GM12878 (cell line): ENCODE data around the gene PHF21B. TPM values are rescaled to one million over a fixed set of nuclear protein-coding genes. Genes with fewer than 3 reads are reported as not detected.

Experiments
- BACH1 ChIP-seq: fragments of 450-650 bp; IDR thresholded peaks from 2 replicates; pipeline ENCODE4 v1.6.1; 2017; ENCODE audit warnings: mild to moderate bottlenecking, borderline replicate concordance
- BMI1 ChIP-seq: fragments of 450-650 bp; IDR thresholded peaks from 2 replicates; pipeline ENCODE4 v1.6.1; 2016; ENCODE audit warnings: mild to moderate bottlenecking, moderate library complexity, borderline replicate concordance
- HCFC1 ChIP-seq: fragments of 150-350 bp; IDR thresholded peaks from 2 replicates; pipeline ENCODE4 v1.6.1; 2014; ENCODE audit warnings: low read length
- HDAC2 ChIP-seq: fragments of 200-600 bp; sonication (generic); IDR thresholded peaks from 2 replicates; pipeline ENCODE4 v1.6.1; 2017
- MYC ChIP-seq: IDR thresholded peaks from 2 replicates; pipeline ENCODE4 v1.6.1; 2011; ENCODE audit warnings: mild to moderate bottlenecking, low read length, moderate library complexity, inconsistent platforms; ENCODE audit not compliant: insufficient read depth, insufficient replicate concordance, insufficient read length, severe bottlenecking
- NFYB ChIP-seq: IDR thresholded peaks from 2 replicates; pipeline ENCODE4 v1.6.1; 2011; ENCODE audit warnings: low read depth, mild to moderate bottlenecking, low read length, improper control_type of control experiment, moderate library complexity; ENCODE audit not compliant: insufficient read depth
- RAD21 ChIP-seq: IDR thresholded peaks from 2 replicates; pipeline ENCODE4 v1.6.1; 2011; ENCODE audit warnings: mild to moderate bottlenecking, low read depth, low read length, moderate library complexity; ENCODE audit not compliant: insufficient read depth
- RELA ChIP-seq: fragments of 450-650 bp; IDR thresholded peaks from 2 replicates; pipeline ENCODE4 v1.8.0; 2014; ENCODE audit warnings: borderline replicate concordance; ENCODE audit not compliant: partially characterized antibody
- TBL1XR1 ChIP-seq: IDR thresholded peaks from 2 replicates; pipeline ENCODE4 v1.6.1; 2012; ENCODE audit warnings: low read depth, low read length, improper control_type of control experiment
- YBX1 ChIP-seq: fragments of 450-650 bp; IDR thresholded peaks from 2 replicates; pipeline ENCODE4 v1.6.1; 2016; ENCODE audit warnings: antibody characterized with exemption
- polyA plus RNA-seq, 11 experiments: library from polyadenylated mRNA; depleted of rRNA in 4 of 11; unstranded in 6 of 11; stranded (reverse) in 5 of 11; fragments of >200 nt; fragmentation: Nextera tagmentation in 4 of 11; fragmentation: Illumina TruSeq in 1 of 11; extraction: Ambion mirVana in 4 of 11; extraction: Trizol in 1 of 11; gene quantifications; 1 replicate in 1 of 11; 2 replicates in 10 of 11; pipeline versions ENCODE4 v1.2.1 to v1.2.3, GENCODE V29; 2011 to 2016; ENCODE audit warnings: inconsistent platforms in 2 of 11, missing spikeins in 2 of 11, low read depth in 1 of 11
- total RNA-seq, 4 experiments: library from RNA; depleted of rRNA in 3 of 4; stranded (reverse); fragments of >200 nt in 3 of 4; fragmentation: Illumina TruSeq in 1 of 4; extraction: Trizol in 1 of 4; gene quantifications; 2 replicates each; pipeline versions ENCODE4 v1.2.1 to v1.2.3, GENCODE V29; 2013 to 2021
- TF ChIP-seq, protein P1 (sequence below): fragments of 150-350 bp; IDR thresholded peaks from 2 replicates; pipeline ENCODE4 v1.6.1; 2014; ENCODE audit warnings: mild to moderate bottlenecking, low read depth, low read length
- TF ChIP-seq, protein P2 (sequence below): IDR thresholded peaks from 2 replicates; pipeline ENCODE4 v1.6.1; 2012; ENCODE audit warnings: low read depth, low read length, improper control_type of control experiment
- TF ChIP-seq, protein P3 (sequence below): fragments of 450-650 bp; IDR thresholded peaks from 2 replicates; pipeline ENCODE4 v1.6.1; 2017; ENCODE audit warnings: mild to moderate bottlenecking, moderate library complexity
- TF ChIP-seq, protein P4 (sequence below): fragments of 450-650 bp; IDR thresholded peaks from 2 replicates; pipeline ENCODE4 v1.6.1; 2016; ENCODE audit warnings: mild to moderate bottlenecking
- TF ChIP-seq, protein P5 (sequence below): fragments of 450-650 bp; IDR thresholded peaks from 2 replicates; pipeline ENCODE4 v1.6.1; 2017; ENCODE audit warnings: mild to moderate bottlenecking, low read depth, inconsistent platforms; ENCODE audit not compliant: poor library complexity, severe bottlenecking

PHF21B gene
- total and polyA plus RNA-seq, 10 of the 15 experiments (the other 5 are each of a cell fraction or from before 2014, with no cell fraction given): 0.03 to 0.35 TPM; not detected in 8

DNA sequence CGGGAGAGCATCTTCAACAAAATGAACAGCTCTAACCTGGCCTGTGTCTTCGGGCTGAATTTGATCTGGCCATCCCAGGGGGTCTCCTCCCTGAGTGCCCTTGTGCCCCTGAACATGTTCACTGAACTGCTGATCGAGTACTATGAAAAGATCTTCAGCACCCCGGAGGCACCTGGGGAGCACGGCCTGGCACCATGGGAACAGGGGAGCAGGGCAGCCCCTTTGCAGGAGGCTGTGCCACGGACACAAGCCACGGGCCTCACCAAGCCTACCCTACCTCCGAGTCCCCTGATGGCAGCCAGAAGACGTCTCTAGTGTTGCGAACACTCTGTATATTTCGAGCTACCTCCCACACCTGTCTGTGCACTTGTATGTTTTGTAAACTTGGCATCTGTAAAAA is 147.5 kb downstream of the PHF21B start (continued):
- TF ChIP-seq, protein P1, sequence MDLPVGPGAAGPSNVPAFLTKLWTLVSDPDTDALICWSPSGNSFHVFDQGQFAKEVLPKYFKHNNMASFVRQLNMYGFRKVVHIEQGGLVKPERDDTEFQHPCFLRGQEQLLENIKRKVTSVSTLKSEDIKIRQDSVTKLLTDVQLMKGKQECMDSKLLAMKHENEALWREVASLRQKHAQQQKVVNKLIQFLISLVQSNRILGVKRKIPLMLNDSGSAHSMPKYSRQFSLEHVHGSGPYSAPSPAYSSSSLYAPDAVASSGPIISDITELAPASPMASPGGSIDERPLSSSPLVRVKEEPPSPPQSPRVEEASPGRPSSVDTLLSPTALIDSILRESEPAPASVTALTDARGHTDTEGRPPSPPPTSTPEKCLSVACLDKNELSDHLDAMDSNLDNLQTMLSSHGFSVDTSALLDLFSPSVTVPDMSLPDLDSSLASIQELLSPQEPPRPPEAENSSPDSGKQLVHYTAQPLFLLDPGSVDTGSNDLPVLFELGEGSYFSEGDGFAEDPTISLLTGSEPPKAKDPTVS: no peak
- TF ChIP-seq TBL1XR1 (no peak), HDAC2 (no peak), MYC (no peak), BMI1 (no peak), BACH1 (no peak), YBX1 (no peak), HCFC1 (no peak), RAD21 (no peak), NFYB (no peak), RELA (no peak)
- TF ChIP-seq, protein P2, sequence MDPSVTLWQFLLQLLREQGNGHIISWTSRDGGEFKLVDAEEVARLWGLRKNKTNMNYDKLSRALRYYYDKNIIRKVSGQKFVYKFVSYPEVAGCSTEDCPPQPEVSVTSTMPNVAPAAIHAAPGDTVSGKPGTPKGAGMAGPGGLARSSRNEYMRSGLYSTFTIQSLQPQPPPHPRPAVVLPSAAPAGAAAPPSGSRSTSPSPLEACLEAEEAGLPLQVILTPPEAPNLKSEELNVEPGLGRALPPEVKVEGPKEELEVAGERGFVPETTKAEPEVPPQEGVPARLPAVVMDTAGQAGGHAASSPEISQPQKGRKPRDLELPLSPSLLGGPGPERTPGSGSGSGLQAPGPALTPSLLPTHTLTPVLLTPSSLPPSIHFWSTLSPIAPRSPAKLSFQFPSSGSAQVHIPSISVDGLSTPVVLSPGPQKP: no peak
- TF ChIP-seq, protein P3, sequence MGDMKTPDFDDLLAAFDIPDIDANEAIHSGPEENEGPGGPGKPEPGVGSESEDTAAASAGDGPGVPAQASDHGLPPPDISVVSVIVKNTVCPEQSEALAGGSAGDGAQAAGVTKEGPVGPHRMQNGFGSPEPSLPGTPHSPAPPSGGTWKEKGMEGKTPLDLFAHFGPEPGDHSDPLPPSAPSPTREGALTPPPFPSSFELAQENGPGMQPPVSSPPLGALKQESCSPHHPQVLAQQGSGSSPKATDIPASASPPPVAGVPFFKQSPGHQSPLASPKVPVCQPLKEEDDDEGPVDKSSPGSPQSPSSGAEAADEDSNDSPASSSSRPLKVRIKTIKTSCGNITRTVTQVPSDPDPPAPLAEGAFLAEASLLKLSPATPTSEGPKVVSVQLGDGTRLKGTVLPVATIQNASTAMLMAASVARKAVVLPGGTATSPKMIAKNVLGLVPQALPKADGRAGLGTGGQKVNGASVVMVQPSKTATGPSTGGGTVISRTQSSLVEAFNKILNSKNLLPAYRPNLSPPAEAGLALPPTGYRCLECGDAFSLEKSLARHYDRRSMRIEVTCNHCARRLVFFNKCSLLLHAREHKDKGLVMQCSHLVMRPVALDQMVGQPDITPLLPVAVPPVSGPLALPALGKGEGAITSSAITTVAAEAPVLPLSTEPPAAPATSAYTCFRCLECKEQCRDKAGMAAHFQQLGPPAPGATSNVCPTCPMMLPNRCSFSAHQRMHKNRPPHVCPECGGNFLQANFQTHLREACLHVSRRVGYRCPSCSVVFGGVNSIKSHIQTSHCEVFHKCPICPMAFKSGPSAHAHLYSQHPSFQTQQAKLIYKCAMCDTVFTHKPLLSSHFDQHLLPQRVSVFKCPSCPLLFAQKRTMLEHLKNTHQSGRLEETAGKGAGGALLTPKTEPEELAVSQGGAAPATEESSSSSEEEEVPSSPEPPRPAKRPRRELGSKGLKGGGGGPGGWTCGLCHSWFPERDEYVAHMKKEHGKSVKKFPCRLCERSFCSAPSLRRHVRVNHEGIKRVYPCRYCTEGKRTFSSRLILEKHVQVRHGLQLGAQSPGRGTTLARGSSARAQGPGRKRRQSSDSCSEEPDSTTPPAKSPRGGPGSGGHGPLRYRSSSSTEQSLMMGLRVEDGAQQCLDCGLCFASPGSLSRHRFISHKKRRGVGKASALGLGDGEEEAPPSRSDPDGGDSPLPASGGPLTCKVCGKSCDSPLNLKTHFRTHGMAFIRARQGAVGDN: no peak
- TF ChIP-seq, protein P4, sequence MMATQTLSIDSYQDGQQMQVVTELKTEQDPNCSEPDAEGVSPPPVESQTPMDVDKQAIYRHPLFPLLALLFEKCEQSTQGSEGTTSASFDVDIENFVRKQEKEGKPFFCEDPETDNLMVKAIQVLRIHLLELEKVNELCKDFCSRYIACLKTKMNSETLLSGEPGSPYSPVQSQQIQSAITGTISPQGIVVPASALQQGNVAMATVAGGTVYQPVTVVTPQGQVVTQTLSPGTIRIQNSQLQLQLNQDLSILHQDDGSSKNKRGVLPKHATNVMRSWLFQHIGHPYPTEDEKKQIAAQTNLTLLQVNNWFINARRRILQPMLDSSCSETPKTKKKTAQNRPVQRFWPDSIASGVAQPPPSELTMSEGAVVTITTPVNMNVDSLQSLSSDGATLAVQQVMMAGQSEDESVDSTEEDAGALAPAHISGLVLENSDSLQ: no peak
- TF ChIP-seq, protein P5, sequence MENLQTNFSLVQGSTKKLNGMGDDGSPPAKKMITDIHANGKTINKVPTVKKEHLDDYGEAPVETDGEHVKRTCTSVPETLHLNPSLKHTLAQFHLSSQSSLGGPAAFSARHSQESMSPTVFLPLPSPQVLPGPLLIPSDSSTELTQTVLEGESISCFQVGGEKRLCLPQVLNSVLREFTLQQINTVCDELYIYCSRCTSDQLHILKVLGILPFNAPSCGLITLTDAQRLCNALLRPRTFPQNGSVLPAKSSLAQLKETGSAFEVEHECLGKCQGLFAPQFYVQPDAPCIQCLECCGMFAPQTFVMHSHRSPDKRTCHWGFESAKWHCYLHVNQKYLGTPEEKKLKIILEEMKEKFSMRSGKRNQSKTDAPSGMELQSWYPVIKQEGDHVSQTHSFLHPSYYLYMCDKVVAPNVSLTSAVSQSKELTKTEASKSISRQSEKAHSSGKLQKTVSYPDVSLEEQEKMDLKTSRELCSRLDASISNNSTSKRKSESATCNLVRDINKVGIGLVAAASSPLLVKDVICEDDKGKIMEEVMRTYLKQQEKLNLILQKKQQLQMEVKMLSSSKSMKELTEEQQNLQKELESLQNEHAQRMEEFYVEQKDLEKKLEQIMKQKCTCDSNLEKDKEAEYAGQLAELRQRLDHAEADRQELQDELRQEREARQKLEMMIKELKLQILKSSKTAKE: no peak
- TF ChIP-seq, all 136 proteins: peak for 0
